ENCODE data around the gene SUFU. TPM values are rescaled to one million over a fixed set of nuclear protein-coding genes. Genes with fewer than 3 reads are reported as not detected.

SUFU gene
- total and polyA plus RNA-seq, 2 of the 4 experiments (the other 2 are of a cell fraction): 2.2 to 11.0 TPM

DNA sequence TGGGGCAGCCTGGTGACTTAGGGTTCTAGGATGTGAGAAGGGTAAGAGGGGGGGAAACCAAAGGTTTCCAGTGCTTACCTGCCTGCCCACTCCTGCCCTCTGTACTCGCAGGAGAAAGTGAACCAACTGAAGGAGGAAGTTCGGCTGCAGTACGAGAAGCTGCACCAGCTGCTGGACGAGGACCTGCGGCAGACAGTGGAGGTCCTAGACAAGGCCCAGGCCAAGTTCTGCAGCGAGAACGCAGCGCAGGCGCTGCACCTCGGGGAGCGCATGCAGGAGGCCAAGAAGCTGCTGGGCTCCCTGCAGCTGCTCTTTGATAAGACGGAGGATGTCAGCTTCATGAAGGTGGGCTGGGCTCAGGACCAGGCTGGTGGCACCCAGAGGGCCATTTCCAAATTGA lies 151.2 kb downstream of the SUFU start:
- in situ Hi-C loops (cut with MboI; ENCODE audit: low sequenced_read_pairs) (no loop called here), dilution Hi-C loops (cut with HindIII; ENCODE audit: low sequenced_read_pairs, unreplicated experiment) (no loop called here), intact Hi-C loops (cut with micrococcal nuclease) (no loop called here)
- Histone ChIP-seq H2BK120ac (ENCODE audit: low read depth, low read length) (no peak overlapping the region), H4K5ac (ENCODE audit: low read depth, low read length) (no peak overlapping the region), H3K18ac (ENCODE audit: low read depth, low read length) (no peak overlapping the region), H3K23ac (ENCODE audit: low read depth, low read length) (no peak overlapping the region), H2AK5ac (ENCODE audit: low read depth, low read length) (no peak overlapping the region), H3K4me3 (ENCODE audit: insufficient read depth, low read depth, low read length) (no peak overlapping the region), H4K8ac (ENCODE audit: low read depth in 2 of 2, low read length in 2 of 2) (no peak overlapping the region), H3K27ac (ENCODE audit: insufficient read depth, low read length) (no peak overlapping the region), H3K4me2 (ENCODE audit: low read depth, low read length) (no peak overlapping the region), H3K4ac (ENCODE audit: low read depth, low read length) (no peak overlapping the region), H2AK9ac (replicated peaks; ENCODE audit: low read depth, low read length, poor library complexity) (no peak overlapping the region), H3K56ac (ENCODE audit: extremely low read depth, insufficient read depth, low read length) (no peak overlapping the region), H2BK5ac (ENCODE audit: low read depth, low read length, poor library complexity, severe bottlenecking) (no peak overlapping the region), H3K36me3 (ENCODE audit: control insufficient read depth, insufficient read depth, low read length) (peaks cover 69% of the 10 kb centered on the region), H2BK15ac (ENCODE audit: low read depth, low read length) (no peak overlapping the region), H2AFZ (replicated peaks; ENCODE audit: low read length, poor library complexity) (no peak overlapping the region), H3K27me3 (ENCODE audit: control insufficient read depth, insufficient read depth, low read length) (no peaks in the 10 kb centered on the region), H4K20me1 (ENCODE audit: insufficient read depth, low read length) (peaks cover 92% of the 10 kb centered on the region), H3K9me1 (ENCODE audit: insufficient read depth, low read length) (peaks cover 30% of the 10 kb centered on the region), H2BK20ac (ENCODE audit: low read depth, low read length) (no peak overlapping the region), H3K4me1 (ENCODE audit: control insufficient read depth, insufficient read depth, low read length) (peaks cover 11% of the 10 kb centered on the region; the same call in 1 of the 2 replicates), H3K9me3 (ENCODE audit: control insufficient read depth, insufficient read depth, low read length) (no peaks in the 10 kb centered on the region), H3K9ac (ENCODE audit: low read depth, low read length) (no peak overlapping the region), H3K14ac (replicated peaks; ENCODE audit: low read depth, low read length) (no peak overlapping the region), H3K79me1 (ENCODE audit: low read depth in 1 of 2, low read length in 2 of 2) (peaks cover 10 to 87% of the 10 kb centered on the region in 2 experiments), H4K91ac (ENCODE audit: insufficient read depth, low read depth, low read length) (no peak overlapping the region)
- ChIA-PET CTCF (interaction anchor here (1.0 kb wide), 1 partner anchor 24 kb away, joined by 3 read pairs; no protein-coding TSS in a partner anchor), POLR2A (ENCODE audit: unreplicated experiment) (no interaction called here)
- no TSS peak for BruUV-seq (replicated peaks)
- ATAC-seq (ENCODE audit: low read depth) (no peak), DNase-seq (no peak)
- no peak for TF ChIP-seq MAFK (IDR thresholded peaks at IDR 0.05; ENCODE audit: low read depth, low read length)
- TF ChIP-seq RCOR1 (IDR thresholded peaks at IDR 0.05; ENCODE audit: insufficient replicate concordance, low read length): no peak
- TF ChIP-seq SMC3 (IDR thresholded peaks at IDR 0.05; ENCODE audit: low read depth, low read length): no peak
- TF ChIP-seq CHD1 (IDR thresholded peaks at IDR 0.05; ENCODE audit: low read depth, low read length): no peak
- TF ChIP-seq FOS (IDR thresholded peaks at IDR 0.05; ENCODE audit: low read depth, low read length): no peak
- no peak for TF ChIP-seq MAZ (IDR thresholded peaks at IDR 0.05; ENCODE audit: borderline replicate concordance, low read depth, low read length)
- no peak for TF ChIP-seq BHLHE40 (IDR thresholded peaks at IDR 0.05; ENCODE audit: low read depth, low read length)
- TF ChIP-seq RAD21 (IDR thresholded peaks at IDR 0.05; ENCODE audit: low read length): no peak
- TF ChIP-seq CEBPB (IDR thresholded peaks at IDR 0.05; ENCODE audit: low read depth, low read length): no peak
- TF ChIP-seq, protein P1, sequence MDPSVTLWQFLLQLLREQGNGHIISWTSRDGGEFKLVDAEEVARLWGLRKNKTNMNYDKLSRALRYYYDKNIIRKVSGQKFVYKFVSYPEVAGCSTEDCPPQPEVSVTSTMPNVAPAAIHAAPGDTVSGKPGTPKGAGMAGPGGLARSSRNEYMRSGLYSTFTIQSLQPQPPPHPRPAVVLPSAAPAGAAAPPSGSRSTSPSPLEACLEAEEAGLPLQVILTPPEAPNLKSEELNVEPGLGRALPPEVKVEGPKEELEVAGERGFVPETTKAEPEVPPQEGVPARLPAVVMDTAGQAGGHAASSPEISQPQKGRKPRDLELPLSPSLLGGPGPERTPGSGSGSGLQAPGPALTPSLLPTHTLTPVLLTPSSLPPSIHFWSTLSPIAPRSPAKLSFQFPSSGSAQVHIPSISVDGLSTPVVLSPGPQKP (IDR thresholded peaks at IDR 0.05; ENCODE audit: borderline replicate concordance, low read depth, low read length): no peak
- TF ChIP-seq, protein P2, sequence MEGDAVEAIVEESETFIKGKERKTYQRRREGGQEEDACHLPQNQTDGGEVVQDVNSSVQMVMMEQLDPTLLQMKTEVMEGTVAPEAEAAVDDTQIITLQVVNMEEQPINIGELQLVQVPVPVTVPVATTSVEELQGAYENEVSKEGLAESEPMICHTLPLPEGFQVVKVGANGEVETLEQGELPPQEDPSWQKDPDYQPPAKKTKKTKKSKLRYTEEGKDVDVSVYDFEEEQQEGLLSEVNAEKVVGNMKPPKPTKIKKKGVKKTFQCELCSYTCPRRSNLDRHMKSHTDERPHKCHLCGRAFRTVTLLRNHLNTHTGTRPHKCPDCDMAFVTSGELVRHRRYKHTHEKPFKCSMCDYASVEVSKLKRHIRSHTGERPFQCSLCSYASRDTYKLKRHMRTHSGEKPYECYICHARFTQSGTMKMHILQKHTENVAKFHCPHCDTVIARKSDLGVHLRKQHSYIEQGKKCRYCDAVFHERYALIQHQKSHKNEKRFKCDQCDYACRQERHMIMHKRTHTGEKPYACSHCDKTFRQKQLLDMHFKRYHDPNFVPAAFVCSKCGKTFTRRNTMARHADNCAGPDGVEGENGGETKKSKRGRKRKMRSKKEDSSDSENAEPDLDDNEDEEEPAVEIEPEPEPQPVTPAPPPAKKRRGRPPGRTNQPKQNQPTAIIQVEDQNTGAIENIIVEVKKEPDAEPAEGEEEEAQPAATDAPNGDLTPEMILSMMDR (conservative IDR thresholded peaks at IDR 0.05; ENCODE audit: low read depth, low read length): no peak
- TF ChIP-seq POLR2A (IDR thresholded peaks at IDR 0.05; ENCODE audit: low read depth, low read length): no peak
- TF ChIP-seq, protein P3, sequence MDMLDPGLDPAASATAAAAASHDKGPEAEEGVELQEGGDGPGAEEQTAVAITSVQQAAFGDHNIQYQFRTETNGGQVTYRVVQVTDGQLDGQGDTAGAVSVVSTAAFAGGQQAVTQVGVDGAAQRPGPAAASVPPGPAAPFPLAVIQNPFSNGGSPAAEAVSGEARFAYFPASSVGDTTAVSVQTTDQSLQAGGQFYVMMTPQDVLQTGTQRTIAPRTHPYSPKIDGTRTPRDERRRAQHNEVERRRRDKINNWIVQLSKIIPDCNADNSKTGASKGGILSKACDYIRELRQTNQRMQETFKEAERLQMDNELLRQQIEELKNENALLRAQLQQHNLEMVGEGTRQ (IDR thresholded peaks at IDR 0.05; ENCODE audit: low read depth, low read length): no peak
- TF ChIP-seq MXI1 (IDR thresholded peaks at IDR 0.05; ENCODE audit: borderline replicate concordance, low read depth, low read length): no peak
- no peak for TF ChIP-seq NFE2L2 (IDR thresholded peaks at IDR 0.05; ENCODE audit: low read depth, low read length)
- WGBS, 2 experiments (ENCODE audit: extremely low coverage in 2 of 2, insufficient read length in 1 of 2): 99% methylated on average over 11 of the region's 12 CpGs; no CpG with 5 or more reads in 1 of the 2 experiments

Measured in IMR-90 (cell line).